ENCODE measurements around the gene FAM184A.
A peak's percentile ranks its signal among the peaks of the same experiment; 100 is the strongest.
"Not testable (repeated sequence)": the region's sequence is repeated elsewhere in the genome, so short reads cannot be mapped to it uniquely, and the experiment has no call there.

The FAM184A gene

DNA sequence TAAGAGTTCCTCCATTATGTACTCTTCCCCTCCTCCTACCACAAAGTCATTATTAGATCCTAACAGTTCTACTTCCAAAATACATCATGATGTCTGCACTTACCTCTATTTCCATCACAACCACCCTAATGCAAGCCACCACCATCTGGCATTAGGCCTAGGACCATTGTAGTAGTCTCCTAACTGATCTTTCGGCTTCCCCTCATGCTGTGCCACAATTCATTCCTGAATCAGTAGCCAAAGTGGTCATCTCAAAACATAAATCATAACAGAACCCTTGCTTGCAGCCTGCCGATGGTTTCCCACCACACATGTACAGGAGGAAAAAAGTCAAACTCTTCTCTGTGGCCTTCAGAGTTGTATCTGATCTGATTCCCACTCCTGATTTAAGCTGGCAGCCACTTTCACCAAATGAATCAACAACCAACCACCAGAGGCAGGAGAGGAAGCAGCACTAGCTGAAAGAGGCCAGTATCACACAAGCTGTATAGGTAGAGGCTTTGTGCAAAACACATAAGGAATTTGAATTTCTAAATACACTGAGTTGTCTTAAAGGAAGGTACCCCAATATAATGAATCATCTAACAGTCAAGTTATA lies 26.1 kb downstream of the FAM184A start:
- DNase-seq = peak in 1 of 2 donors; percentile 12

GRCh38 chr6:119044255-119044654 lies 34.2 kb downstream of the FAM184A start:
- no peak for DNase-seq

GRCh38 chr6:119043783-119044182 lies 34.7 kb downstream of the FAM184A start:
- DNase-seq = no peak

GRCh38 chr6:119043265-119043664 lies 35.2 kb downstream of the FAM184A start:
- no peak for DNase-seq

GRCh38 chr6:119040636-119041035 lies 37.8 kb downstream of the FAM184A start:
- DNase-seq = no peak

GRCh38 chr6:119040229-119040628 lies 38.2 kb downstream of the FAM184A start:
- no peak for DNase-seq

GRCh38 chr6:119037941-119038623 lies 40.4 kb downstream of the FAM184A start:
- DNase-seq = no peak

DNA sequence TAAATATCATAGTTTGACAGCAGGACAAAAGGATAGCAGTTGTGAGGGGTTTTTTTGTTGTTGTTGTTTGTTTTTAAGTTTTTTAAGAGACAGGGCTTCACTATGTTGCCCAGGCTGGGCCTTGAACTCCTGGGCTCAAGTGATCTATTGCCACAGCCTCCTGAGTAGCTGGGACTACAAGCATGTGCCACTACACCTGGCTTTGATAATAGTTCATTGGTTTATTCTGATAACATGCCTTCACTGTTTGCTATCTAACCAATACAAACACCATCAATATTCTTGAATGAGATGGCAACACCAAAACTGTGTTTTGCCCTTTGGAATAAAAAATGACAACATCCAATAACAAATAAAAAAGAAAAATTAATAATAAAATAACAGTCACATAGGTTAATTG lies 41.2 kb downstream of the FAM184A start:
- DNase-seq = no peak

GRCh38 chr6:119036081-119036480 lies 42.4 kb downstream of the FAM184A start:
- no peak for DNase-seq

DNA sequence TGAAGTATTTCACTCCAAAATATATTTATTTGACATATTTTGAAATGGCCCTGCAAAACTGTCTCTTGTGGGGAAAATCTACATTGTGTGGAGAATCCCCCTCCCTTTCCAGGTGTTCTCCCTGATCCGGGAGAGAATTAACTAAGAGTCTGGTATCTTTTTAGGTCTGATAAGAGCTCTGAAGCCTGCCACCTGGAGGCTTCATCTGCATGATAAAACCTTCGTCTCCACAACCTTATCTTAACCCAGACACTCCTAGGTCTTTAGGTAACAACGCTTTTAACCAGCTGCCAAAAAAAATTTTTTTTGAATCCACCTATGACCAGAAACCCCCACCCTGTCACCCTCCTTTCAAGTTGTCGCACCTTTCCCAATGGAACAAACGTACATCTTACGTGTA lies 43.0 kb downstream of the FAM184A start:
- DNase-seq = no peak

- no peak for DNase-seq
Observed at GRCh38 chr6:119034827-119035458, 43.5 kb downstream of the FAM184A start.

DNA sequence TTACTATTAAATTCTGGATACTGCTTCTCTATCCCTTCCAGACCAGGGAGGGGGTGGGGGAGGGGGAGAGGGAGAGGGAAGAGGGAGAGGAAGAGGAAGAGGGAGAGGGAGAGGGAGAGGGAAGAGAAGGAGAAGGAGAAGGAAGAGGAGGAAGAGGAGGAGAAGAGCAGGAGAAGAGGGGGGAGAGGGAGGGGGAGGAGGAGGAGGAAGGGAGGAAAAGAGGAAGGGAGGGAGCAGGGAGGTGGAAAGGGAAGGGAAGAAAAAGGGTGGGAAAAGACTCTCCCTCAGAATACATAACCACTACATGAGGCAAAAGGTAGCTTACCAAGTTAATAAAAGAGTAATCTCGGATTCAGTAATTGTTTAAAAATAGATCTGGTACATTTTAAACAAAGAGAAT lies 46.0 kb downstream of the FAM184A start:
- no peak for DNase-seq

DNA sequence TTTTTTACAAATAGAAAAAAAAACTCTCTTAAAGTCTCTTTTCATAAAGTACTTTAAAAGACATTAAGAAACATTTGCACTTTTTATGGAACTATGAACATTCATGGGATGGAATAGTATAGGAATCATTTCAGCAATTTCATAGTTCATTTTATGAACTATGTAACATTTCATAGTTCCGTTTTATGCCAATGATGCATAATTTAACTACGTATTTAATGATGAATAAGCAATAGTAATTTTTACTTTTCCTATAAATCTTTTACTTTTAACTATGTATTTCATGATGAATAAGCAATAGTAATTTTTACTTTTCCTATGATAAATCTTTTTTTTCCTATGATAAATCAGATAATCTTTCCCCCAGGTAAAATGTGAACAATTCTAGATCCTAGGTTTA lies 47.7 kb downstream of the FAM184A start:
- DNase-seq = no peak

- DNase-seq = no peak
Observed at GRCh38 chr6:119028091-119028490, 50.4 kb downstream of the FAM184A start.

- DNase-seq = no peak
Observed at GRCh38 chr6:119027465-119027864, 51.0 kb downstream of the FAM184A start.

DNA sequence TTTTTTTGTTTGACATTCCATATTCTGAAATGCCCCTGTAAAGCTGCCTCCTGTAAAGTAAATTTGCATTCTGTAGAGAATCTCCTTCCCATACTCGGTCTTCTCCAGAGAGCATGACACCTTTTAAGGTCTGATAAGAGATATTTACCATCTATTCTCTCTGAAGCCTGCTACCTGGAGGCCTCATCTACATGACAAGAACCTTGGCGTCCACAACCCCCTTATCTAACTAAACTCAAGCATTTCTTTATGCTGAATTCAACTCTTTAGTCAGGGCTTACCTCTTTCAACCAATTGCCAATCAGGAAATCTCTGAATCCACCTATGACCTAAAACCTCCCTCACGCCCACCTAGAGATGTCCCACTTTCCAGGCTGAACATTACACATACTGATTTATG lies 51.6 kb downstream of the FAM184A start:
- DNase-seq = no peak

GRCh38 chr6:119025793-119026192 lies 52.7 kb downstream of the FAM184A start:
- no peak for DNase-seq

GRCh38 chr6:119024111-119024510 lies 54.4 kb downstream of the FAM184A start:
- DNase-seq = no peak

DNA sequence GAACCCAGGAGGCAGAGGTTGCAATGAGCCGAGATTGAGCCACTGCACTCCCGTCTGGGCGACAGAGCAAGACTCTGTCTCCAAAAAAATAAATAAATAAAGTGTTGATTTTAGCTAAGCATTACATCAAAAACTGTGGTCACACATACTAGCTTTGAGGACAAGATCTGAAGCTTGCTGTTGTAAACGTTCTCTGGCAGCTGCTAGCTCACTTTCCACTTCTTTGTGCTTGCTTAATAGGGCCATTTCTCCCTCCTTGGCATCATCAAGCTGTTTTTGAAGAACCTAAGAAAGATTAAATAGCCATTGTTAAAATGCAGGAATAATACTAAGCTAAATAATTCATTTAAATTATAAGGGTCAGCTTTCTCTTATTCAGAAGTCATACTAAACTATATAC lies 55.7 kb downstream of the FAM184A start:
- no peak for DNase-seq

DNA sequence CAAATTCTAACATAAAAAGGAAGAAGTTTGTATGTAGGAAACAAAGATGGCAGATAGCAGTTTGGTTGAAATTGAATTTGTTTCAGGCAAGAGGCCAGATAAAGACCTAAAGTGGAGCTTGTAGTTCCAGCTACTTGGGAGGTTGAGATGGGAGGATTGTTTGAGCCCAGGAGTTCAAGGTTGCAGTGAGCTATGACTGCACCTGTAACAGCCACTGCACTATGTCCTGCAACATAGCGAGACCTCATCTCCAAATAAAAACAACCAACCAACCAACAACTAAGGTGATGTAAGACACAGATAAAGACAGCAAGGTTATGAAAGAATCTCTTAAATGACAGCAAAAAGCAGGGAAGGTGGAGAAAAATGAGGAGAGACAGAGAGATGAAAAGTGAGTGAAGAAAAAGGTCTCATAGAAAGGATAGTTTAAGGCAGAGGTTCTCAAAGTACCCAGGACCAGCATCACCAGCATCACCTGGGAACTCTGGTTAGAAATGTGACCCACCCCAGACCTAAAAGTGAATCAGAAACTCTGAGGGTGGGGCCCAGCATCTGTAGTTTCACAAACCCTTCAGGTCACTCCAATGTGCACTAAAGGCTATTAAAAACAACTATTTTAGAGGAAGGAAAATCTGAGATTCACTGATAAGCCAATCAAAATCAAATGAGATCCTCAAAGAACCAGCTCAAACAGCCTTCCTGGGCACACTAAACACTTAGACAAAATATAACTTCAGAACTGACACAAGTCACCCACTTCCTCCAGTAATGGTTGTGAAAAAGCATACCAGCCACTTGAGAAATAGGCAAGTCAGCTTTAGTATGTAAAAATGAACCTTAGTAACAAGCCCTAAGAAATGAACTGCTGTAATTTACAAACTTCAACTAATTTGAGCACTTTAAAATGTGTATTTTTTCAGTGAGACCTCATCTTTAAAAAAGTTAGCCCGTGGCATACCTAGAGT lies 57.6 kb downstream of the FAM184A start:
- no peak for DNase-seq

DNA sequence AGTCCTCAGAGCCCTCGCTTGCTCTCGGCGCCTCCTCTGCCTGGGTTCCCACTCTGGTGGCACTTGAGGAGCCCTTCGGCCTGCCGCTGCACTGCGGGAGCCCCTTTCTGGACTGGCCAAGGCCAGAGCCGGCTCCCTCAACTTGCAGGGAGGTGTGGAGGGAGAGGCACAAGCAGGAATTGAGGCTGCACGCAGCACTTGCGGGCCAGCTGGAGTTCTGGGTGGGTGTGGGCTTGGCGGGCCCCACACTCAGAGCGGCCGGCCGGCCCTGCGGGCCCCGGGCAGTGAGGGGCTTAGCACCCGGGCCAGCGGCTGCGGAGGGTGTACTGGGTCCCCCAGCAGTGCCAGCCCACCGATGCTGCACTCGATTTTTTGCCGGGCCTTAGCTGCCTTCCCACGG lies 63.3 kb downstream of the FAM184A start:
- not testable (repeated sequence) for DNase-seq

- DNase-seq = no peak
Observed at GRCh38 chr6:119012521-119012920, 65.9 kb downstream of the FAM184A start.

DNA sequence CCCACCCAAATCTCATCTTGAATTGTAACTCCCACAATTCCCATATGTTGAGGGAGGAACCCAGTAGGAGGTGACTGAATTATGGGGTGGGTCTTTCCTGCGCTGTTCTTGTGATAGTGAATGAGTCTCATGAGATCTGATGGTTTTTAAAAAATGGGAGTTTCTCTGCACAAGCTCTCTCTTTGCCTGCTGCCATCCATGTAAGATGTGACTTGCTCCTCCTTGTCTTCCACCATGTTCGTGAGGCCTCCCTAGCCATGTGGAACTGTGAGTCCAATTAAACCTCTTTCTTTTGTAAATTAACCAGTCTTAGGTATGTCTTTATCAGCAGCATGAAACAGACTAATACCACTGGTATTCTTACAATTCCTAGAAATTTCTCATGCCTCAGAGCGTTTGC lies 69.2 kb downstream of the FAM184A start:
- not testable (repeated sequence) for DNase-seq
